ENCODE measurements around the gene GRIN1.

DNA sequence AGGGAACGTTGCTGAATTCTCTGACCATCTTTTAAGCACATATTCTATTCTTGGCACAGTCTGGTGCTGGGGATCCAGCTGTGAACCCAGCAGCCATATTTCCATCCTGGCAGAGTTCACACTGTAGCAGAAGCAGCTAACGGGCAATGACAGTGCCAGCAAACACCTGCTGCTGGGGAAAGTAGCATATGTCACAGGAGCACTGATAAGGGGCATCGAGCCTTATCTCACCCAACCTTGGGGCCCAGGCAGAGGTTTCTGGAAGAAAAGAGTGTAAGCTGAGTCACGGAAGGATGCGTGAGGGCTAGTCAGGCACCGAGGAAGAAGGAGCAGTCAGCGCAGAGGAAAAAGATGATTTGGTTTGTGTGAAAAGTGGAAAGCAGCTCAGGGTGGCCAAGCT lies 67.6 kb downstream of the GRIN1 start:
- TF ChIP-seq CTCF (IDR thresholded peaks at IDR 0.05) (no peak), EZH2 (IDR thresholded peaks at IDR 0.05; ENCODE audit: borderline replicate concordance, insufficient read depth, low read depth, low read length, poor library complexity, severe bottlenecking) (no peak)
